Prostate gland (tissue), 2 donors: ENCODE measurements around the gene DAP. TPM values are rescaled to one million over a fixed set of nuclear protein-coding genes. Genes with fewer than 3 reads are reported as not detected.

Experiments
- DNase-seq: peaks from one replicate; pipeline ENCODE4 v3.0.0-alpha.2; 2019; ENCODE audit warnings: low spot score
- H3K27ac ChIP-seq, 2 donors: fragments of 200-600 bp; sonication (generic); 2 replicates each; pipeline ENCODE4 v1.5.1; 2017 to 2019
- H3K27me3 ChIP-seq: fragments of 200-600 bp; sonication (generic); replicated peaks from 2 replicates; pipeline ENCODE4 v1.5.1; 2019; ENCODE audit not compliant: insufficient read depth
- H3K36me3 ChIP-seq, 2 donors: fragments of 200-600 bp; sonication (generic); 1 replicate in 1 of 2; 2 replicates in 1 of 2; pipeline versions ENCODE4 v1.5.1 to v1.8.1; 2017 to 2019
- H3K4me1 ChIP-seq: fragments of 200-600 bp; sonication (generic); replicated peaks from 2 replicates; pipeline ENCODE4 v1.5.1; 2019
- H3K4me3 ChIP-seq, 2 donors: fragments of 200-600 bp; sonication (generic); 2 replicates each; pipeline ENCODE4 v1.5.1; 2017 to 2019
- H3K9me3 ChIP-seq: fragments of 200-600 bp; sonication (generic); 2 replicates; pipeline ENCODE4 v1.5.1; 2017
- POLR2A ChIP-seq: fragments of 450-650 bp; IDR thresholded peaks from one replicate; pipeline ENCODE4 v1.6.1; 2016; ENCODE audit warnings: antibody characterized with exemption, mild to moderate bottlenecking
- POLR2AphosphoS5 ChIP-seq: sonication (generic); formaldehyde crosslinking; IDR thresholded peaks from one replicate; pipeline ENCODE4 v1.6.1; 2017; ENCODE audit warnings: antibody characterized with exemption
- WGBS: methylation state at CpG from one replicate; pipeline ENCODE4 v1.1.5; 2018; 5-methylcytosine and 5-hydroxymethylcytosine counted together
- intact Hi-C: fragments of 100-400 bp; cut with DNase I; formaldehyde crosslinking; loops from one replicate; pipeline ENCODE4 v1.14.2; 2022
- total RNA-seq, 2 donors: library from RNA; depleted of rRNA; stranded (reverse); fragments of >200 nt; gene quantifications; one replicate each; pipeline ENCODE4 v1.1.0, GENCODE V29; 2016
- TF ChIP-seq, protein P1 (sequence below), 4 experiments: fragments of 200-600 bp in 2 of 4; fragments of 450-650 bp in 2 of 4; sonication (generic) in 2 of 4; IDR thresholded peaks; 1 replicate in 3 of 4; 2 replicates in 1 of 4; pipeline ENCODE4 v1.5.1; 2016 to 2019; ENCODE audit warnings: antibody characterized with exemption in 4 of 4, mild to moderate bottlenecking in 2 of 4, moderate library complexity in 2 of 4

The DAP gene
- total RNA-seq, 2 donors from 2014 or later: 86.2 to 111 TPM

DNA sequence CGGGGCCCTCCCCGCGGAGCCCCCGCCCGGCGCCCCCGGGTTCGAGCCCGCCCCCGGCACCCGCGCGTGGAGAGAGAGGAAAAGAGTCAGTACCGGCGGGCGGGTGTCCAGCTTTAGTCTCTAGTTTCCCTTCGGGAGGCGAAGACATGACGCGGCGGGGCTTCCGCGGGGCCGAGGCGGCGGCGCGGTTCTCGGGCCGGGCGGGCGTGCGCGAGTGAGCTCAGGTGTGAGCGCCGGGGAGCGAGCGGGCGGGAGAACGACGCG lies 181 bp downstream of the DAP start:
- intact Hi-C loops: loop anchor here (5.0 to 10.0 kb wide), 3 partner anchors 64 to 306 kb away; partner anchors contain the start of gene ANKRD33B
- WGBS: 2% methylated on average over 25 of the region's 42 CpGs

GRCh38 chr5:10760096-10760920 lies 726 bp downstream of the DAP start:
- WGBS: 2% methylated on average over 40 of the region's 43 CpGs

More for the DNA sequence above, 181 bp downstream of the DAP start:
- peaks cover 6% of the 10 kb centered on the region for H3K4me1 ChIP-seq
- TF ChIP-seq POLR2AphosphoS5 (no peak), POLR2A (peak; percentile 31)
- H3K27ac ChIP-seq: peak overlapping the region; percentile 98 to 99
- H3K36me3 ChIP-seq: no peaks in the 10 kb centered on the region
- peak overlapping the region; percentile 76 to 84 for H3K4me3 ChIP-seq
- no peaks in the 10 kb centered on the region for H3K27me3 ChIP-seq
- no peak for DNase-seq
- no peaks in the 10 kb centered on the region for H3K9me3 ChIP-seq

DNA sequence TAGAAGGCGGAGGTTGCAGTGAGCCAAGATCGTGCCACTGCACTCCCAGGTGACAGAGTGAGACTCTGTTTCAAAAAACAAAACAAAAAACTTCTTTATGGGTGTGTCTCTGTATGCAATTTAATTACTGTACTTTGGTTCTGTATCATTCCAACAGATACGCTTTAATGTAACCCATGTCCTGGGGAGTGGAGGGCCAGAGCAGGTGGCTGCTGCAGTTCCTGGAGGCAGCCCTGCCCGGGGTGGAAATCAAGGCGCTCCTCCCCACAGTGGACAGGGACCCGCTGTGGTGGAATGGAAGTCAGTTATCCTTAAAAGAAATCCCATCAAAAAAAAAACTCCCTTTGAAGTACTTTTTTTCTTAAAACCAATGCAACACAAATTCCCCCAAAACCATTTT lies 1.9 kb downstream of the DAP start:
- no peak overlapping the region for H3K27ac ChIP-seq
- DNase-seq: no peak
- no peaks in the 10 kb centered on the region for H3K27me3 ChIP-seq
- TF ChIP-seq POLR2AphosphoS5 (no peak), POLR2A (no peak)
- TF ChIP-seq, protein P1, sequence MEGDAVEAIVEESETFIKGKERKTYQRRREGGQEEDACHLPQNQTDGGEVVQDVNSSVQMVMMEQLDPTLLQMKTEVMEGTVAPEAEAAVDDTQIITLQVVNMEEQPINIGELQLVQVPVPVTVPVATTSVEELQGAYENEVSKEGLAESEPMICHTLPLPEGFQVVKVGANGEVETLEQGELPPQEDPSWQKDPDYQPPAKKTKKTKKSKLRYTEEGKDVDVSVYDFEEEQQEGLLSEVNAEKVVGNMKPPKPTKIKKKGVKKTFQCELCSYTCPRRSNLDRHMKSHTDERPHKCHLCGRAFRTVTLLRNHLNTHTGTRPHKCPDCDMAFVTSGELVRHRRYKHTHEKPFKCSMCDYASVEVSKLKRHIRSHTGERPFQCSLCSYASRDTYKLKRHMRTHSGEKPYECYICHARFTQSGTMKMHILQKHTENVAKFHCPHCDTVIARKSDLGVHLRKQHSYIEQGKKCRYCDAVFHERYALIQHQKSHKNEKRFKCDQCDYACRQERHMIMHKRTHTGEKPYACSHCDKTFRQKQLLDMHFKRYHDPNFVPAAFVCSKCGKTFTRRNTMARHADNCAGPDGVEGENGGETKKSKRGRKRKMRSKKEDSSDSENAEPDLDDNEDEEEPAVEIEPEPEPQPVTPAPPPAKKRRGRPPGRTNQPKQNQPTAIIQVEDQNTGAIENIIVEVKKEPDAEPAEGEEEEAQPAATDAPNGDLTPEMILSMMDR (IDR thresholded peaks at IDR 0.05): no peak
- peaks cover 6% of the 10 kb centered on the region for H3K4me1 ChIP-seq
- H3K9me3 ChIP-seq: no peaks in the 10 kb centered on the region
- intact Hi-C loops: no loop called here
- H3K36me3 ChIP-seq: no peaks in the 10 kb centered on the region
- 94% methylated on average over 6 of the region's 6 CpGs for WGBS
- no peak overlapping the region for H3K4me3 ChIP-seq

More at GRCh38 chr5:10760096-10760920, 726 bp downstream of the DAP start:
- Histone ChIP-seq H3K9me3 (no peaks in the 10 kb centered on the region), H3K27me3 (no peaks in the 10 kb centered on the region), H3K4me3 (peak overlapping the region; percentile 76 to 84), H3K4me1 (peaks cover 6% of the 10 kb centered on the region), H3K27ac (peak overlapping the region; percentile 98 to 99), H3K36me3 (no peaks in the 10 kb centered on the region)
- DNase-seq: peak; percentile 64
- intact Hi-C loops: loop anchor here (5.0 to 10.0 kb wide), 3 partner anchors 63 to 306 kb away; partner anchors contain the start of gene ANKRD33B
- TF ChIP-seq, protein P1 (IDR thresholded peaks at IDR 0.05): no peak
- TF ChIP-seq POLR2A: peak; percentile 31
- peak; percentile 57 for TF ChIP-seq POLR2AphosphoS5

DNA sequence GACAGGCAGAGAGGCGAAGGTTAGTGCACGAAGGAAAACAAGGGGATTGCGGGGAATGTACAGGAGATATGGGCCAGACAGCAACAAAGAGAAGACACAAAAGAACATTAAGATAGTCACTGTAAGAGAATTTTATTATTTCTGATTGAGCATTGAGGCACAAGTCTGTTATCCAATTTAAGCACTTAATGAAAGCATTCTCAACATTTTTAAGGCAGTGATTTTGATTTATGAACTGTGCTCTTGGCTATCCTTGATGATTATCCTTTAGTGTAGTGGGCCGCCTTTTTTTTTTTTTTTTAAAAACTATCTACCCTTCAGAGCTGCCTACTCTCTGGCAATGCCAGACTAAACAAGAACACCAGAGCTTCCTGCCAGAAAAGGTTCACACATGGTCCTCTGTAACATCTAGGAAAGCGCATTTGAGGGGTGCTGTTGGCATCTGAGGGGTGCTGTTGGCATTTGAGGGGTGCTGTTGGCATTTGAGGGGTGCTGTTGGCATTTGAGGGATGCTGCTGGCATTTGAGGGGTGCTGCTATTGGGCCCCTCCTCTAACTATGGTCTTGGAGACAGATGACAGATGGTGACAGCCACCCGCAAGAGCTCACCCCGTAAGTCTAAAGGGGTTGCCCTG lies 3.0 kb downstream of the DAP start:
- Histone ChIP-seq H3K27ac (no peak overlapping the region), H3K4me1 (peaks cover 8% of the 10 kb centered on the region), H3K4me3 (no peak overlapping the region), H3K9me3 (no peaks in the 10 kb centered on the region), H3K36me3 (no peaks in the 10 kb centered on the region), H3K27me3 (no peaks in the 10 kb centered on the region)
- intact Hi-C loops: no loop called here
- DNase-seq: no peak
- 90% methylated on average over 7 of the region's 7 CpGs for WGBS
- no peak for TF ChIP-seq POLR2AphosphoS5
- TF ChIP-seq, protein P1 (IDR thresholded peaks at IDR 0.05): no peak

DNA sequence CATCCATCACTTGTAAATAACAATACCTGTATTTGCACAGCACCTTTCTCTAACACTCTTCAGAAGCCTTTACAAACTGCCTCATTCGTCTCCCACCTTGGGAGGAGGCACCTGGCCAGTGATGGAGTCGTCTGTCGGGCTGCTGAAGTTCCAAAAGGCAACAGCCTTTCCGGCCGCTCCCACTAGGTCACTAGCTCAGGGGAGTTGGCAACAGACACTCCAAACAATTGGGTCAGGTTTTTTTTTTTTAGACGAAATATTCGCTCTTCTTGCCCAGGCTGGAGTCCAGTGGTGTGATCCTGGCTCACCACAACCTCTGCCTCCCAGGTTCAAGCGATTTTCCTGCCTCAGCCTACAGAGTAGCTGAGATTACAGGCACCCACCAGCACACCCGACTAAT lies 4.0 kb downstream of the DAP start:
- Histone ChIP-seq H3K9me3 (no peaks in the 10 kb centered on the region), H3K4me3 (no peak overlapping the region), H3K27ac (no peak overlapping the region), H3K4me1 (peaks cover 8% of the 10 kb centered on the region), H3K36me3 (no peaks in the 10 kb centered on the region), H3K27me3 (no peaks in the 10 kb centered on the region)
- intact Hi-C loops: no loop called here
- TF ChIP-seq, protein P1 (IDR thresholded peaks at IDR 0.05): no peak
- no peak for TF ChIP-seq POLR2A
- TF ChIP-seq POLR2AphosphoS5: no peak
- 42% methylated on average over 9 of the region's 9 CpGs for WGBS
- no peak for DNase-seq
